SK-N-SH treated with all-trans-retinoic acid at 6 μM for 48 hours (cell line): ENCODE results near the gene ACTN4.

ENCODE experiments used
- ATAC-seq: fragments of 200-7000 bp; cut with Tn5 transposase; 3 replicates; pipeline ENCODE4 v1.9.1; 2020; ENCODE audit warnings: mild to moderate bottlenecking, moderate library complexity
- ARNTL ChIP-seq: fragments of 450-650 bp; formaldehyde crosslinking; IDR thresholded peaks from 2 replicates; pipeline ENCODE4 v1.5.0; 2020; ENCODE audit warnings: low read depth, mild to moderate bottlenecking, moderate library complexity, borderline replicate concordance
- BACH2 ChIP-seq: fragments of 250-450 bp; sonication (Bioruptor Pico); IDR thresholded peaks from 2 replicates; pipeline ENCODE4 v1.9.0; 2021; ENCODE audit warnings: mild to moderate bottlenecking, borderline replicate concordance
- CSDC2 ChIP-seq: fragments of 250-450 bp; sonication (Bioruptor Pico); IDR thresholded peaks from 2 replicates; pipeline ENCODE4 v1.5.0; 2020; ENCODE audit warnings: mild to moderate bottlenecking, moderate library complexity
- ESRRG ChIP-seq: fragments of 250-450 bp; sonication (Bioruptor Pico); IDR thresholded peaks from 2 replicates; pipeline ENCODE4 v1.6.1; 2021; ENCODE audit warnings: mild to moderate bottlenecking
- ISL1 ChIP-seq: fragments of 250-450 bp; sonication (Bioruptor Pico); IDR thresholded peaks from 2 replicates; pipeline ENCODE4 v2.1.2; 2022; ENCODE audit warnings: mild to moderate bottlenecking, moderate library complexity
- OSR1 ChIP-seq: fragments of 250-450 bp; sonication (Bioruptor Pico); IDR thresholded peaks from 2 replicates; pipeline ENCODE4 v1.8.0; 2022; ENCODE audit warnings: moderate library complexity, mild to moderate bottlenecking, inconsistent platforms
- PPARA ChIP-seq: fragments of 250-450 bp; sonication (Bioruptor Pico); IDR thresholded peaks from 2 replicates; pipeline ENCODE4 v1.5.0; 2020; ENCODE audit warnings: mild to moderate bottlenecking, borderline replicate concordance
- RARB ChIP-seq: fragments of 250-450 bp; sonication (Bioruptor Pico); IDR thresholded peaks from 2 replicates; pipeline ENCODE4 v1.8.0; 2021; ENCODE audit warnings: mild to moderate bottlenecking, moderate library complexity
- SNAI2 ChIP-seq: fragments of 250-450 bp; sonication (Bioruptor Pico); IDR thresholded peaks from 2 replicates; pipeline ENCODE4 v1.5.0; 2020; ENCODE audit warnings: mild to moderate bottlenecking, moderate library complexity
- TCF4 ChIP-seq: fragments of 250-450 bp; sonication (Bioruptor Pico); IDR thresholded peaks from 2 replicates; pipeline ENCODE4 v1.8.0; 2021; ENCODE audit warnings: mild to moderate bottlenecking, moderate library complexity, borderline replicate concordance
- TOX ChIP-seq: fragments of 250-450 bp; sonication (Bioruptor Pico); IDR thresholded peaks from 2 replicates; pipeline ENCODE4 v1.8.0; 2021; ENCODE audit warnings: mild to moderate bottlenecking, moderate library complexity, borderline replicate concordance
- ZC3H10 ChIP-seq: fragments of 250-450 bp; sonication (Bioruptor Pico); IDR thresholded peaks from 2 replicates; pipeline ENCODE4 v1.5.1; 2021; ENCODE audit warnings: mild to moderate bottlenecking, moderate library complexity
- ZFP3 ChIP-seq: fragments of 250-450 bp; sonication (Bioruptor Pico); IDR thresholded peaks from 2 replicates; pipeline ENCODE4 v1.5.0; 2020; ENCODE audit warnings: mild to moderate bottlenecking, moderate library complexity
- ZFP30 ChIP-seq: fragments of 450-650 bp; formaldehyde crosslinking; IDR thresholded peaks from 2 replicates; pipeline ENCODE4 v1.5.0; 2022; ENCODE audit warnings: mild to moderate bottlenecking, moderate library complexity
- ZNF565 ChIP-seq: fragments of 450-650 bp; formaldehyde crosslinking; conservative IDR thresholded peaks from 2 replicates; pipeline ENCODE4 v1.5.0; 2020; ENCODE audit warnings: low read depth, mild to moderate bottlenecking, moderate library complexity
- ZNF70 ChIP-seq: fragments of 450-650 bp; formaldehyde crosslinking; IDR thresholded peaks from 2 replicates; pipeline ENCODE4 v1.5.0; 2020; ENCODE audit warnings: mild to moderate bottlenecking, moderate library complexity
- ZNF8 ChIP-seq: fragments of 450-650 bp; formaldehyde crosslinking; IDR thresholded peaks from 2 replicates; pipeline ENCODE4 v1.5.0; 2020; ENCODE audit warnings: mild to moderate bottlenecking, moderate library complexity
- TF ChIP-seq, protein P1 (sequence below): fragments of 250-450 bp; sonication (Bioruptor Pico); IDR thresholded peaks from 2 replicates; pipeline ENCODE4 v1.5.0; 2020; ENCODE audit warnings: mild to moderate bottlenecking, moderate library complexity
- TF ChIP-seq, protein P2 (sequence below): fragments of 250-450 bp; sonication (Bioruptor Pico); IDR thresholded peaks from 2 replicates; pipeline ENCODE4 v1.8.0; 2021; ENCODE audit warnings: low read depth, mild to moderate bottlenecking, moderate library complexity, borderline replicate concordance
- TF ChIP-seq, protein P3 (sequence below): fragments of 250-450 bp; sonication (Bioruptor Pico); IDR thresholded peaks from 2 replicates; pipeline ENCODE4 v1.8.0; 2020; ENCODE audit warnings: mild to moderate bottlenecking, moderate library complexity, borderline replicate concordance

The ACTN4 gene

DNA sequence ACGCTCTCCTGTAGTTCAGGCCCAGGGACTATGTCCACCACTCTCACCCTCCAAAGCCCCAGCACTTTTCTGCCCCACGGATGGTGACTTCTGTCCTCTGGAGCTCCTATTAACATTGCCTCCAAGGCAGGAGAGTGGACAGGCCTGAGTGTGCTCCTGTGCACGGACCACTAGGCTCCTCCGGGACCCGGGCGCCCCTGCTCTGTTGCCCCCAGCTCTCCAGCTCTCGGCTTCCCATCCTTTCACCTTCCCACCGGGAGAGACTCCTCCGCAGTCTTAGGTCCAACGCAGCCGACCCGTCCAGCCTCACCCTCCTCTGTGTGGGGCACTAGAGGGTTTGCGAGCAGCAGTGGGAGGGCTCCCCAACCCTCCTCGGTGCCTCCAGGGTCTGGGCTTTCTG is 66.4 kb downstream of the ACTN4 start:
- TF ChIP-seq TOX (CRISPR knock-in tag) (no peak), ZC3H10 (CRISPR knock-in tag) (no peak), ISL1 (CRISPR knock-in tag) (no peak), ZNF70 (CRISPR knock-in tag) (no peak), ESRRG (CRISPR knock-in tag) (no peak), CSDC2 (no peak)
- TF ChIP-seq, protein P1, sequence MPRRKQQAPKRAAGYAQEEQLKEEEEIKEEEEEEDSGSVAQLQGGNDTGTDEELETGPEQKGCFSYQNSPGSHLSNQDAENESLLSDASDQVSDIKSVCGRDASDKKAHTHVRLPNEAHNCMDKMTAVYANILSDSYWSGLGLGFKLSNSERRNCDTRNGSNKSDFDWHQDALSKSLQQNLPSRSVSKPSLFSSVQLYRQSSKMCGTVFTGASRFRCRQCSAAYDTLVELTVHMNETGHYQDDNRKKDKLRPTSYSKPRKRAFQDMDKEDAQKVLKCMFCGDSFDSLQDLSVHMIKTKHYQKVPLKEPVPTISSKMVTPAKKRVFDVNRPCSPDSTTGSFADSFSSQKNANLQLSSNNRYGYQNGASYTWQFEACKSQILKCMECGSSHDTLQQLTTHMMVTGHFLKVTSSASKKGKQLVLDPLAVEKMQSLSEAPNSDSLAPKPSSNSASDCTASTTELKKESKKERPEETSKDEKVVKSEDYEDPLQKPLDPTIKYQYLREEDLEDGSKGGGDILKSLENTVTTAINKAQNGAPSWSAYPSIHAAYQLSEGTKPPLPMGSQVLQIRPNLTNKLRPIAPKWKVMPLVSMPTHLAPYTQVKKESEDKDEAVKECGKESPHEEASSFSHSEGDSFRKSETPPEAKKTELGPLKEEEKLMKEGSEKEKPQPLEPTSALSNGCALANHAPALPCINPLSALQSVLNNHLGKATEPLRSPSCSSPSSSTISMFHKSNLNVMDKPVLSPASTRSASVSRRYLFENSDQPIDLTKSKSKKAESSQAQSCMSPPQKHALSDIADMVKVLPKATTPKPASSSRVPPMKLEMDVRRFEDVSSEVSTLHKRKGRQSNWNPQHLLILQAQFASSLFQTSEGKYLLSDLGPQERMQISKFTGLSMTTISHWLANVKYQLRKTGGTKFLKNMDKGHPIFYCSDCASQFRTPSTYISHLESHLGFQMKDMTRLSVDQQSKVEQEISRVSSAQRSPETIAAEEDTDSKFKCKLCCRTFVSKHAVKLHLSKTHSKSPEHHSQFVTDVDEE (CRISPR knock-in tag) = no peak
- TF ChIP-seq, protein P2, sequence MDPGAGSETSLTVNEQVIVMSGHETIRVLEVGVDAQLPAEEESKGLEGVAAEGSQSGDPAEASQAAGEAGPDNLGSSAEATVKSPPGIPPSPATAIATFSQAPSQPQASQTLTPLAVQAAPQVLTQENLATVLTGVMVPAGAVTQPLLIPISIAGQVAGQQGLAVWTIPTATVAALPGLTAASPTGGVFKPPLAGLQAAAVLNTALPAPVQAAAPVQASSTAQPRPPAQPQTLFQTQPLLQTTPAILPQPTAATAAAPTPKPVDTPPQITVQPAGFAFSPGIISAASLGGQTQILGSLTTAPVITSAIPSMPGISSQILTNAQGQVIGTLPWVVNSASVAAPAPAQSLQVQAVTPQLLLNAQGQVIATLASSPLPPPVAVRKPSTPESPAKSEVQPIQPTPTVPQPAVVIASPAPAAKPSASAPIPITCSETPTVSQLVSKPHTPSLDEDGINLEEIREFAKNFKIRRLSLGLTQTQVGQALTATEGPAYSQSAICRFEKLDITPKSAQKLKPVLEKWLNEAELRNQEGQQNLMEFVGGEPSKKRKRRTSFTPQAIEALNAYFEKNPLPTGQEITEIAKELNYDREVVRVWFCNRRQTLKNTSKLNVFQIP (CRISPR knock-in tag) = no peak
- TF ChIP-seq, protein P3, sequence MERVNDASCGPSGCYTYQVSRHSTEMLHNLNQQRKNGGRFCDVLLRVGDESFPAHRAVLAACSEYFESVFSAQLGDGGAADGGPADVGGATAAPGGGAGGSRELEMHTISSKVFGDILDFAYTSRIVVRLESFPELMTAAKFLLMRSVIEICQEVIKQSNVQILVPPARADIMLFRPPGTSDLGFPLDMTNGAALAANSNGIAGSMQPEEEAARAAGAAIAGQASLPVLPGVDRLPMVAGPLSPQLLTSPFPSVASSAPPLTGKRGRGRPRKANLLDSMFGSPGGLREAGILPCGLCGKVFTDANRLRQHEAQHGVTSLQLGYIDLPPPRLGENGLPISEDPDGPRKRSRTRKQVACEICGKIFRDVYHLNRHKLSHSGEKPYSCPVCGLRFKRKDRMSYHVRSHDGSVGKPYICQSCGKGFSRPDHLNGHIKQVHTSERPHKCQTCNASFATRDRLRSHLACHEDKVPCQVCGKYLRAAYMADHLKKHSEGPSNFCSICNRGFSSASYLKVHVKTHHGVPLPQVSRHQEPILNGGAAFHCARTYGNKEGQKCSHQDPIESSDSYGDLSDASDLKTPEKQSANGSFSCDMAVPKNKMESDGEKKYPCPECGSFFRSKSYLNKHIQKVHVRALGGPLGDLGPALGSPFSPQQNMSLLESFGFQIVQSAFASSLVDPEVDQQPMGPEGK (CRISPR knock-in tag) = no peak
- no peak for ATAC-seq

DNA sequence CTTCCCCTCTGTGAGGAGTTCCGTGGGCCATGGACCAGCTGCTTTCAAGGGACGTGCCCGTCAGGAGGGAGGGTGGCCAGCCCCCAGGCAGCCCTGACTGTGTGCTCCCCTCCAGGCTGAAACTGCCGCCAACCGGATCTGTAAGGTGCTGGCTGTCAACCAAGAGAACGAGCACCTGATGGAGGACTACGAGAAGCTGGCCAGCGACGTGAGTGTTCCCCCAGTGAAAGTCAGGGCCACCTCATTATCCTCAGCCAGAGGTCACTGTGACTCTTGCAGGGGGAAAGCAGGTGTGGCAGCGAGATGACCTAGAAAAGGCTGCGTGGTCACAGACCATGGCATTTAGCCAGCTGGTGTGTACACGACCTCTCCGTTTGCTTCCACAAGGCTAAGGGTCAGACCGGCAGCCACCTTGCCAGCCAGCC is 66.9 kb downstream of the ACTN4 start:
- no peak for TF ChIP-seq BACH2 (CRISPR knock-in tag)
- ATAC-seq = no peak

DNA sequence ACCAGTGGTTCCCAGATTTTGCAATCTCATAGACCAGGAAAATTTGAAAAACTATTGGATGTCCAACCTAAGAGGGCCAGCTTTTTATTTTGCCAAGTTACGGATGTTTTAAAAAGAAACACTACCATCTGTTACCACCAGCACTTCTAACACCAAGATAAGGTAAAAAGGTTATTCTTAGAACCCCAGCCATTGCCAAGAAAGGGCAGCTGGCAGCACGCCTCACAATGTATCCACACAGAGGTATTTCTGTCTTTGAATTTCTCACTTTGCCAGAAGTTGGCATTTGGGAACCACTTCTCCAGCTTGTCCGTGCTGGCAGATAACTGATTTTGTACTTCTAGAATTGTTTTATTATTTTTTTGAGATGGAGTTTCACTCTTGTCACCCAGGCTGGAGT is 68.1 kb downstream of the ACTN4 start:
- TF ChIP-seq BACH2 (CRISPR knock-in tag) = no peak
- no peak for ATAC-seq

DNA sequence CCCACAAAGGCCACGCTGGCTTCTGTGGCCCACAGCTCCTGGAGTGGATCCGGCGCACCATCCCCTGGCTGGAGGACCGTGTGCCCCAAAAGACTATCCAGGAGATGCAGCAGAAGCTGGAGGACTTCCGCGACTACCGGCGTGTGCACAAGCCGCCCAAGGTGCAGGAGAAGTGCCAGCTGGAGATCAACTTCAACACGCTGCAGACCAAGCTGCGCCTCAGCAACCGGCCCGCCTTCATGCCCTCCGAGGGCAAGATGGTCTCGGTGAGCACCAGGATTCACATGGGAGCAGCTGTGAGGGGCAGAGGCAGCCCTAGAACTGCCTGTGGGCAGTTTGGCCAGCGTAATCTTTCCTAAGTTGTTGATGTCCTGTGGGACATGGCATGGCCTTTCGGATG is 69.6 kb downstream of the ACTN4 start:
- ATAC-seq = no peak
- TF ChIP-seq TCF4 (CRISPR knock-in tag) = no peak
- TF ChIP-seq ISL1 (CRISPR knock-in tag) = no peak
- TF ChIP-seq ZFP3 (CRISPR knock-in tag) = no peak
- TF ChIP-seq, protein P2 (CRISPR knock-in tag) = no peak
- no peak for TF ChIP-seq CSDC2
- TF ChIP-seq, protein P1 (CRISPR knock-in tag) = no peak
- TF ChIP-seq, protein P3 (CRISPR knock-in tag) = no peak
- TF ChIP-seq ARNTL (CRISPR knock-in tag) = no peak
- TF ChIP-seq SNAI2 = no peak
- no peak for TF ChIP-seq ZNF8 (CRISPR knock-in tag)
- TF ChIP-seq ESRRG (CRISPR knock-in tag) = no peak
- no peak for TF ChIP-seq ZFP30
- TF ChIP-seq RARB (CRISPR knock-in tag) = no peak
- no peak for TF ChIP-seq ZC3H10 (CRISPR knock-in tag)
- TF ChIP-seq ZNF70 (CRISPR knock-in tag) = no peak
- no peak for TF ChIP-seq ZNF565 (CRISPR knock-in tag)
- TF ChIP-seq PPARA = no peak
- TF ChIP-seq OSR1 (CRISPR knock-in tag) = no peak
- TF ChIP-seq, all 23 proteins: peak for 0
